GM12801 (cell line): ENCODE data around the gene DNAJC9.

Experiments
- TF ChIP-seq, protein P1 (sequence below): IDR thresholded peaks from one replicate; pipeline ENCODE4 v1.5.1; 2011; ENCODE audit warnings: control low read depth; ENCODE audit not compliant: insufficient read length; ENCODE audit errors: extremely low read depth

The DNAJC9 gene

DNA sequence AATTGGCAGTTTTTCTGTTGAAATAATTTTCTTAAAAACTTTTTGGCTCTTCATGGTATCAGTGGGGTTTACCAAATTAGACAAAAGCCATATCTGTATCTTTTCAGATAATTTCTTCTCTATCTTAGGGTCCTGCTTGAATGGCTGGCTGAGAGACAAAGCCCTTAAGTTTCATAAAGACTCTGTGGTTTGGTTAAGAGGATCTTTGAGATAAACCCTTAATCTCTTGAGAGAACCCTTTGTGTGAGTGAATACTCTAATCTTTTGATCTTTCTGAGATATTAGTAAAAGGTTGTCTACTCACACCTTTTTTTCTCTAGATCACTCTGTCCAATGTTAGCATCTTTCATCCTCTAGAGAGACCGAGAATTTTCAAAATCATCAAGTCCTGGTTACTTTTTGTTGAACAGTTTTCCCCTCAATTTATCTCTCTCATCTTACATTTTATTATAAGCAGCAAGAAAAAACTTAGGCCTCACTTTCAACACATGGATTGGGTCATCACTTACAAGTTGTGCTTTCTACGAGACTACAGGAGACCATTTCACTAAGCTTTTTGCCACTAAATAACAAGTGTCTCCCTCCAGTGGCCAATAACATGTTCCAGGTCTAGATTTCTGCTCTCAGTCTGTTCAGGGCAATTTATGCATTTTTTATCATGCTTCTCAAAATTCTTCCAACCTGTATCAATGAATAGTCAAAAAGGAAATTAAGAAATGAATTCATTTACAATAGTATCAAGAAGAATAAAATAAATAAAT is 28.4 kb downstream of the DNAJC9 start:
- TF ChIP-seq, protein P1, sequence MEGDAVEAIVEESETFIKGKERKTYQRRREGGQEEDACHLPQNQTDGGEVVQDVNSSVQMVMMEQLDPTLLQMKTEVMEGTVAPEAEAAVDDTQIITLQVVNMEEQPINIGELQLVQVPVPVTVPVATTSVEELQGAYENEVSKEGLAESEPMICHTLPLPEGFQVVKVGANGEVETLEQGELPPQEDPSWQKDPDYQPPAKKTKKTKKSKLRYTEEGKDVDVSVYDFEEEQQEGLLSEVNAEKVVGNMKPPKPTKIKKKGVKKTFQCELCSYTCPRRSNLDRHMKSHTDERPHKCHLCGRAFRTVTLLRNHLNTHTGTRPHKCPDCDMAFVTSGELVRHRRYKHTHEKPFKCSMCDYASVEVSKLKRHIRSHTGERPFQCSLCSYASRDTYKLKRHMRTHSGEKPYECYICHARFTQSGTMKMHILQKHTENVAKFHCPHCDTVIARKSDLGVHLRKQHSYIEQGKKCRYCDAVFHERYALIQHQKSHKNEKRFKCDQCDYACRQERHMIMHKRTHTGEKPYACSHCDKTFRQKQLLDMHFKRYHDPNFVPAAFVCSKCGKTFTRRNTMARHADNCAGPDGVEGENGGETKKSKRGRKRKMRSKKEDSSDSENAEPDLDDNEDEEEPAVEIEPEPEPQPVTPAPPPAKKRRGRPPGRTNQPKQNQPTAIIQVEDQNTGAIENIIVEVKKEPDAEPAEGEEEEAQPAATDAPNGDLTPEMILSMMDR, result no peak

DNA sequence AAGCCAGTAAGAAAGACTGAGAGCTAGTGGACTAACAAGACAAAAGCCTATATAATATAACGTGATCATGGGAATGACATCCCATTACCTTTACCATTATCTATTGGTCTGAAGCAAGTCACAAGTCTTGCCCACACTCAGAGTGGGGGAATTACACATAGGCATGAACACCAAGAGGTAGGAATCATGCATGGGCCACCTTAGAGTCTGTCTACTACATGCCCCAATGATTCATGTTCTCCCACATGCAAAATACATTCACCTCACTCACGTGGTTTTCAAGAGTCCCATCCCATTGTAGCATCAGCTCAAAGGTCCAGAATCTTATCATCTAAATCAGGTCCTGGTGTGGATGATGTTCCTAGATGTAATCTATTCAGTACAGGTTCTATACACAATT is 29.4 kb downstream of the DNAJC9 start:
- TF ChIP-seq, protein P1, result no peak

DNA sequence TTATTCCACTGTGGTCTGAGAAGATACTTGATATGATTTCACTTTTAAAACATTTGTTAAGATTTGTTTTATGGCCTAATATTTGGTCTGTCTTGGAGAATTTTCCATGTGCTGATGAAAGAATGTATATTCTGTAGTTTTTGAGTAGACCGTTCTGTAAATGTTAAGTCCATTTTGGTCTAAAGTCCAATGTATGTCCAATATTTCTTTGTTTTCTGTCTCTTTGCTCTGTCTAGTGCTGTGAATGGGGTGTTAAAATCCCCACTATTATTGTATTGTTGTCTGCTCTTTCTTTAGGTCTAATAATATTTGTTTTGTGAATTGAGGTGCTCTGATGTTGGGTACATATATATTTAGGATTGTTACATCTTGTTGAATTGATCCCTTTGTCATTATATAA is 31.3 kb downstream of the DNAJC9 start:
- TF ChIP-seq, protein P1, result no peak

DNA sequence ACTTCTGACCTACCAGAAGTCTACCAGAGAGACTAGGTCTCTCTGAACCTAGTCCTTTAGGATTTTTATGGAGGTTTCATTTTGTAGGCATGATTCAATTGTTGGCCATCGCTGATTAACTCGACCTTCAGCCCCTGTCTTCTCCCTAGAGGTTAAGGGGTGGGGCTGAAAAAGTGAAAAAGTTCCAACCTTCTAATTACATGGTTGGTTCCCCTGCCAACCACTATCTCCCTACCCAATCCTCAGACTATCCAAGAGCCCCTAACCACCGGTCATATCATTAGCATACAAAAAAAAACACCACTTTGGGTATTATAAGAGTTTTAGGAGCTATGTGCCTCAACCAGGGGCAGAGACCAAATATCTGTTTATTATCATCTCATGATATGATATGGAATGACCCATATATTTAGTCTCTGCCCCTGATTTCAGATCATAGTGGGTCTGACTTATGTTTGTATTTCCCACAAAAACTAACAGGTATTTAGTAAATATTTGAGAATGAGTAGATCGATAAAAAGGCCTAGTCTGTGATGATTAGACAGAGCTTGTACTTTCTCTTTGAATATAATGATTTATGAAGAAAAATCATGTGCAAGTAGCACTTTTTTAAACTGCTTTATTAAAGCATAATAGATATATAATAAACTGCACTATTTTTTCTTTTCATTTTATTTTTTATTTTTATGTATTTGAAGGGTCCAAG is 35.8 kb downstream of the DNAJC9 start:
- TF ChIP-seq, protein P1, result no peak

DNA sequence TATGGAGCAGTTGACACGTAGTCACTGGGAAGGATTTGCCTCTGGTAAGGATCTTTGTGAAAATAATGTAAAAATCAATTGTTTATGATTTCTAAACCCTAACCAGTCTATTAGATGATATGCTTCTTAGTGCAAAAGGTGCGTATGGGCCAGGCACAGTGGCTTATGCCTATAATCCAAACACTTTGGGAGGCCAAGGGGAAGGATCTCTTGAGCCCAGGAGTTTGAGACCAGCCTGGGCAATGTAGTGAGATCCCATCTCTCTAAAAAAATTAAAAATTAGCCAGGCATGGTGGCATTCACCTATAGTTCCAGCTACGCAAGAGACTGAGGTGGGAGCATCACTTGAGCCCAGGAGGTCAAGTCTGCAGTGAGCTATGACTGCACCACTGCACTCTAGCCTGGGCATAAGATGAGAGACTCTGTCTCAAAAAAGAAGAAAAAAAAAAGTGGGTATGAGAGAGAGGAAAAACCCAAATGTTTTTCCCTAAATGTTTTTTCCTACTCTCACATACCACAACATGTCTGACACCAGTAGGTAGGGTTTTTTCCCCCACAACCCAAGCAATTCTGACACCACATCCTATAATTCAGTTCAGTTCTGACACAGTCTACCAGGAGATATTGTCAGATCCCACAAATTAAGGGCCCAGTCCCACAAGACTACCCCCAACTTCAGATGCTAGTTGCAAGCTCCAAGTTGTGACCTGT is 36.5 kb downstream of the DNAJC9 start:
- TF ChIP-seq, protein P1, result no peak

DNA sequence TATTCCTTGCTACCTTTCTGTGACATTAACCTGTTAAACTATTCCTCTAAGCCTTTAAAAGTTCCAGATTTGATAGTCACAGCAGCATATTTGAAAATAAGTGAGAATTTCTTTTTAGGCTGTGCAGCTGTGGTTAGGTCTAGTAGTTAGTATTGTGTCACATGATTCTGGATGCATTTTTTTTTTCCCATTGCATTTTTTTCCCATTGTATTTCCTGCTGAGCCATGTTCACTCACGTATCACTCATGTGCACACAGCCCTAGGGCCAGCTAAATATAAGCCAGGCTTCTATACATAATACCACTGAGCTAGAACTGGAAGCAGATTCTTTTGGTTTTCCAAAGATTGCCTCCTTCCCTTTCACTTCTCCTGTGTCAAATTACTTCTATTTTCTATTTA is 37.4 kb downstream of the DNAJC9 start:
- TF ChIP-seq, protein P1, result no peak

DNA sequence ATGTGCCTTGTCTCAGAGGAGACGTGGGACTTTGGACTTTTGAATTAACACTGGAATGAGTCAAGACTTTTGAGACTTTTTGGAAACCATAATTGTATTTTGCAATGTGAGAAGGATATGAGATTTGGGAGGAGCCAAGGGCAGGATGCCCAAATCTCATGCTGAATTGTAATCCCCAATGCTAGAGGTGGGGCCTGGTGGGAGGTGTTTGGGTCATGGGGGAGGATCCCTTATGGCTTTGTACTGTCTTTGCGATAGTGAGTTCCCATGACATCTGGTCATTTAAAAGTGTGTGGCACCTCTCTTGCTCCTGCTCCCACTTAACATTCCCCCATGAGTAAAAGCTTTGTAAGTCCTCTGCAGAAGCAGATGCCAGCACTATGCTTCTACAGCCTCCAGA is 39.2 kb downstream of the DNAJC9 start:
- TF ChIP-seq, protein P1, result no peak
